PC-3 (cell line): ENCODE measurements around the gene SAMD8. TPM values are rescaled to one million over a fixed set of nuclear protein-coding genes. Genes with fewer than 3 reads are reported as not detected.

Experiments used
- ATAC-seq: fragments of 200-7000 bp; cut with Tn5 transposase; 2 replicates; pipeline ENCODE4 v1.9.1; 2020; ENCODE audit warnings: mild to moderate bottlenecking, moderate library complexity
- BruUV-seq: library from RNA; stranded (reverse); fragments of 400-500 nt; replicated peaks from 2 replicates; lab custom pipeline; 2021; lab: Mats Ljungman, UMichigan
- CTCF ChIA-PET: fragments of 300-600 bp; sonication (Branson Sonifier 250); formaldehyde crosslinking; loops from one replicate; lab custom pipeline; 2022; ENCODE audit warnings: antibody characterized with exemption; lab: Charles Lee
- POLR2A ChIA-PET: fragments of 300-600 bp; sonication (Branson Sonifier 250); formaldehyde crosslinking; loops from one replicate; lab custom pipeline; 2022; ENCODE audit warnings: antibody characterized with exemption; ENCODE audit not compliant: unreplicated experiment; lab: Charles Lee
- DNase-seq: peaks from one replicate; pipeline ENCODE4 v3.0.0-alpha.2; 2015
- H2AFZ ChIP-seq: fragments of 300-600 bp; sonication (generic); 2 replicates; pipeline ENCODE4 v1.6.0; 2016; ENCODE audit warnings: antibody characterized with exemption, low read length
- H3F3A ChIP-seq: fragments of 300-600 bp; sonication (generic); one replicate; pipeline ENCODE4 v1.6.0; 2017; ENCODE audit warnings: antibody characterized with exemption, low read length, control low read depth, mild to moderate bottlenecking; ENCODE audit not compliant: unreplicated experiment
- H3K27ac ChIP-seq: fragments of 300-600 bp; sonication (generic); 2 replicates; pipeline ENCODE4 v1.5.1; 2016; ENCODE audit warnings: mild to moderate bottlenecking, low read length
- H3K27me3 ChIP-seq: fragments of 300-600 bp; sonication (generic); 2 replicates; pipeline ENCODE4 v1.6.1; 2016; ENCODE audit warnings: low read length, mixed read lengths
- H3K36me3 ChIP-seq: fragments of 300-600 bp; sonication (generic); 2 replicates; pipeline ENCODE4 v1.6.1; 2016; ENCODE audit warnings: low read depth, mixed run types, low read length, mixed read lengths
- H3K4me1 ChIP-seq: fragments of 300-600 bp; sonication (generic); 2 replicates; pipeline ENCODE4 v1.5.1; 2016; ENCODE audit warnings: low read length; ENCODE audit not compliant: insufficient read depth
- H3K4me2 ChIP-seq: fragments of 300-600 bp; sonication (generic); 2 replicates; pipeline ENCODE4 v1.6.0; 2016; ENCODE audit warnings: low read length
- H3K4me3 ChIP-seq: fragments of 300-600 bp; sonication (generic); 2 replicates; pipeline ENCODE4 v1.5.1; 2016; ENCODE audit warnings: mild to moderate bottlenecking, low read length, mixed read lengths
- H3K79me2 ChIP-seq: fragments of 300-600 bp; sonication (generic); 2 replicates; pipeline ENCODE4 v1.6.1; 2017; ENCODE audit warnings: low read length, mixed read lengths
- H3K9ac ChIP-seq: fragments of 300-600 bp; sonication (generic); 2 replicates; pipeline ENCODE4 v1.6.0; 2016; ENCODE audit warnings: mild to moderate bottlenecking, low read length
- H3K9me2 ChIP-seq: fragments of 300-600 bp; sonication (generic); replicated peaks from 2 replicates; pipeline ENCODE4 v1.6.1; 2016; ENCODE audit warnings: mixed run types, low read length, mixed read lengths
- H3K9me3 ChIP-seq: fragments of 300-600 bp; sonication (generic); 2 replicates; pipeline ENCODE4 v1.6.1; 2016; ENCODE audit warnings: low read length, mixed read lengths
- H4K20me1 ChIP-seq: fragments of 300-600 bp; sonication (generic); 2 replicates; pipeline ENCODE4 v1.6.1; 2016; ENCODE audit warnings: low read length, mixed read lengths
- EZH2 ChIP-seq: fragments of 300-600 bp; sonication (generic); IDR thresholded peaks from one replicate; pipeline ENCODE4 v1.6.1; 2017; ENCODE audit warnings: antibody characterized with exemption, mild to moderate bottlenecking, low read length; ENCODE audit not compliant: unreplicated experiment
- EZH2phosphoT487 ChIP-seq: fragments of 300-600 bp; sonication (generic); IDR thresholded peaks from 2 replicates; pipeline ENCODE4 v1.6.1; 2018; ENCODE audit warnings: mild to moderate bottlenecking, antibody characterized with exemption, low read length, borderline replicate concordance
- intact Hi-C: fragments of 100-400 bp; cut with micrococcal nuclease; formaldehyde crosslinking; loops from 2 replicates; pipeline ENCODE4 v1.9.0; 2023
- total RNA-seq: library from RNA; depleted of rRNA; stranded (reverse); fragments of >200 nt; gene quantifications from 2 replicates; pipeline ENCODE4 v1.2.3, GENCODE V29; 2014
- TF ChIP-seq, protein P1 (sequence below): fragments of 300-600 bp; sonication (generic); conservative IDR thresholded peaks from 2 replicates; pipeline ENCODE4 v1.5.1; 2017; ENCODE audit warnings: antibody characterized with exemption, low read depth, mild to moderate bottlenecking, low read length

SAMD8 gene
- total RNA-seq, 1 experiment from 2014 or later, result 47.4 TPM

DNA sequence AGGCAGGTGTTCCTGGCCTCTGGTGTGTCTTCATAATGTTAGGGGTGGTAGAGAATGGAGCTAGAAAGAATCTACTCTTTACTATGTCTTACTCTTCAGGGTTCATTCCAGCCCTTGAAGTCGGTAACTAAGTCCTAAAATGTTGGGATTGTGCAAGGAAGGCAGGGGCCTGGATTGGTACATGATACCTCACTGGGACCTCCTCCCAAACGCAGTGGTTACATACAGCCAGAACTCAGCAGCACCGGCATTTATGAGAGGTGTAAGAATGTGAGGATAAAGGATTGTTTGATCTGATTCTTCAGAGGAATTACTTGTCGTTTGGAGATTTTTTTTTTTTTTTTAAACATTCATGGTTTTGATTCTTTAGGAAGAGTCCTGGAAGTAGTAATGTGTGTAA lies 117.4 kb downstream of the SAMD8 start:
- Histone ChIP-seq H3K9ac (no peak overlapping the region), H4K20me1 (peaks cover 80% of the 10 kb centered on the region), H3K9me3 (no peaks in the 10 kb centered on the region), H2AFZ (no peak overlapping the region), H3K9me2 (no peaks in the 10 kb centered on the region), H3K79me2 (peaks cover 68% of the 10 kb centered on the region), H3K36me3 (peaks cover 83% of the 10 kb centered on the region), H3K4me2 (no peak overlapping the region), H3K27me3 (no peaks in the 10 kb centered on the region), H3K27ac (no peak overlapping the region), H3K4me3 (no peak overlapping the region), H3F3A (peaks cover 67% of the 10 kb centered on the region), H3K4me1 (peaks cover 43% of the 10 kb centered on the region)
- no peak for ATAC-seq
- DNase-seq, result no peak
- no TSS peak for BruUV-seq
- ChIA-PET CTCF (interaction anchor here (0.6 kb wide), 1 partner anchor 100 kb away, joined by 3 read pairs; no protein-coding TSS in a partner anchor), POLR2A (no interaction called here)
- intact Hi-C loops, result no loop called here
- TF ChIP-seq EZH2phosphoT487, result no peak
- TF ChIP-seq EZH2, result no peak
- TF ChIP-seq, protein P1, sequence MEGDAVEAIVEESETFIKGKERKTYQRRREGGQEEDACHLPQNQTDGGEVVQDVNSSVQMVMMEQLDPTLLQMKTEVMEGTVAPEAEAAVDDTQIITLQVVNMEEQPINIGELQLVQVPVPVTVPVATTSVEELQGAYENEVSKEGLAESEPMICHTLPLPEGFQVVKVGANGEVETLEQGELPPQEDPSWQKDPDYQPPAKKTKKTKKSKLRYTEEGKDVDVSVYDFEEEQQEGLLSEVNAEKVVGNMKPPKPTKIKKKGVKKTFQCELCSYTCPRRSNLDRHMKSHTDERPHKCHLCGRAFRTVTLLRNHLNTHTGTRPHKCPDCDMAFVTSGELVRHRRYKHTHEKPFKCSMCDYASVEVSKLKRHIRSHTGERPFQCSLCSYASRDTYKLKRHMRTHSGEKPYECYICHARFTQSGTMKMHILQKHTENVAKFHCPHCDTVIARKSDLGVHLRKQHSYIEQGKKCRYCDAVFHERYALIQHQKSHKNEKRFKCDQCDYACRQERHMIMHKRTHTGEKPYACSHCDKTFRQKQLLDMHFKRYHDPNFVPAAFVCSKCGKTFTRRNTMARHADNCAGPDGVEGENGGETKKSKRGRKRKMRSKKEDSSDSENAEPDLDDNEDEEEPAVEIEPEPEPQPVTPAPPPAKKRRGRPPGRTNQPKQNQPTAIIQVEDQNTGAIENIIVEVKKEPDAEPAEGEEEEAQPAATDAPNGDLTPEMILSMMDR, result no peak

DNA sequence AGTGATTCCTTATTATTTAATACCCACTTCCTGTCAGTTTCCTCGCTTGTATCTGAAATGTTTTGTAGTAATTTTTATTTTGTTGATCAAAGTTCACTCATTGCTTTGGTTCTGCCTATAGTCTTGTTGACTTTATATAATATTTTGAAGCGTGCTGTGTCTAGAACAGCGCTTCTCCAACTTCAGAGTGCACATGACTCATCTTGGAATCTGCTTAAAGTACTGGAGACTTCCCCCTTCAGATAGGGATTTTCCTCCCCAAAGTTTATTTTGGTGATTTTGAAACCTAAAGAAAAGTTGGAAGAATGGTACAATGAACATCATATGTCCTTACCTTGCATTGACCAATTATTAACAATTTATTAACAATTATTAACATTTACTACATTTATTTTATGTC lies 118.5 kb downstream of the SAMD8 start:
- Histone ChIP-seq H2AFZ (no peak overlapping the region), H3K79me2 (peaks cover 59% of the 10 kb centered on the region), H3K4me1 (peaks cover 39% of the 10 kb centered on the region), H3K9me3 (no peaks in the 10 kb centered on the region), H3K4me3 (no peak overlapping the region), H3K9ac (no peak overlapping the region), H4K20me1 (peaks cover 68% of the 10 kb centered on the region), H3K27ac (no peak overlapping the region), H3F3A (peaks cover 57% of the 10 kb centered on the region), H3K36me3 (peaks cover 72% of the 10 kb centered on the region), H3K9me2 (no peaks in the 10 kb centered on the region), H3K4me2 (no peak overlapping the region), H3K27me3 (no peaks in the 10 kb centered on the region)
- DNase-seq, result peak; percentile 50
- BruUV-seq, result no TSS peak
- TF ChIP-seq EZH2phosphoT487, result no peak
- TF ChIP-seq EZH2, result no peak
- TF ChIP-seq, protein P1, result no peak
- POLR2A ChIA-PET, result interaction anchor here (1.0 kb wide), 2 partner anchors 18 to 42 kb away, joined by 3 read pairs; no protein-coding TSS in a partner anchor
- CTCF ChIA-PET, result interaction anchor here (0.6 to 6.8 kb wide), 11 partner anchors 11 to 217 kb away, joined by 3 to 170 read pairs (median 3); no protein-coding TSS in a partner anchor
- intact Hi-C loops, result loop anchor here (1.0 to 10.0 kb wide), 6 partner anchors 19 to 403 kb away; partner anchors contain the start of genes KAT6B and SAMD8
- ATAC-seq, result no peak

- intact Hi-C loops, result loop anchor here (1.0 to 10.0 kb wide), 6 partner anchors 19 to 403 kb away; partner anchors contain the start of genes KAT6B and SAMD8
- ChIA-PET POLR2A (interaction anchor here (1.0 kb wide), 2 partner anchors 19 to 43 kb away, joined by 3 read pairs; no protein-coding TSS in a partner anchor), CTCF (interaction anchor here (0.6 to 6.8 kb wide), 10 partner anchors 11 to 217 kb away, joined by 3 to 170 read pairs (median 4); no protein-coding TSS in a partner anchor)
- no peak overlapping the region for H3K27ac ChIP-seq
- no TSS peak for BruUV-seq
- no peaks in the 10 kb centered on the region for H3K9me2 ChIP-seq
- peaks cover 62% of the 10 kb centered on the region for H4K20me1 ChIP-seq
- H3K79me2 ChIP-seq, result peaks cover 58% of the 10 kb centered on the region
- no peak overlapping the region for H3K4me3 ChIP-seq
- no peaks in the 10 kb centered on the region for H3K9me3 ChIP-seq
- TF ChIP-seq, protein P1, result peak; percentile 100
- TF ChIP-seq EZH2phosphoT487, result no peak
- H2AFZ ChIP-seq, result no peak overlapping the region
- H3K36me3 ChIP-seq, result peaks cover 66% of the 10 kb centered on the region
- ATAC-seq (peak; percentile 16), DNase-seq (peak; percentile 100)
- H3K4me1 ChIP-seq, result peaks cover 38% of the 10 kb centered on the region
- H3K27me3 ChIP-seq, result no peaks in the 10 kb centered on the region
- H3F3A ChIP-seq, result peaks cover 57% of the 10 kb centered on the region
- H3K9ac ChIP-seq, result no peak overlapping the region
- H3K4me2 ChIP-seq, result no peak overlapping the region
These were observed 119.2 kb downstream of the SAMD8 start for GRCh38 chr10:75230600-75231038.
